Measurements from ENCODE around the gene VASH1. TPM values are rescaled to one million over a fixed set of nuclear protein-coding genes. Genes with fewer than 3 reads are reported as not detected.
A peak's percentile ranks its signal among the peaks of the same experiment; 100 is the strongest.
"Not testable (repeated sequence)": the region's sequence is repeated elsewhere in the genome, so short reads cannot be mapped to it uniquely, and the experiment has no call there.

Gene VASH1
- total RNA-seq, 2 experiments from 2014 or later = 1.7 to 2.3 TPM

DNA sequence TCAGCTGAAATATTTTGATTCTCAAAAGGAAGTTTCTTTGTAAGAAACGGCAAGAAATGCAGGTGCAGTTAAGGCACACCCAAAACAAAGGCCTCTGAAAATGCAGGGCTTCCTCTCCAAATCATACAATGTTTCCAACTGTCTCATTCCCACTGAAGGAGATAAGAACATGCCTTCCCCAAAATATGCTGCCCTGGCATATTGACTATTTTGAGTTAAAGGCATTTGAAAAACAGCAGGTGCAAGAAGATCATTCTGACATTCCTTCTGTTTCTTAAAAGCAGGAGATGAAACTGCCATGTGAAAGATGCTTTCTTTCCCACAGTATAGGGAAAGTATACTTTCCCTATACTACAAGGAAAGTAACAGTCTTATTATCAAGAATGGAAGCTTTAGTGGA, 33.4 kb upstream of the VASH1 start:
- no peaks in the 10 kb centered on the region for H3K4me1 Mint-ChIP-seq
- no peaks in the 10 kb centered on the region for H3K36me3 Mint-ChIP-seq
- no peaks in the 10 kb centered on the region for H3K9me3 Mint-ChIP-seq
- peaks cover 20% of the 10 kb centered on the region for H3K27me3 Mint-ChIP-seq
- H3K27ac Mint-ChIP-seq = no peak overlapping the region
- no peak for DNase-seq
- H3K4me3 Mint-ChIP-seq = no peak overlapping the region

- H3K9me3 Mint-ChIP-seq = no peaks in the 10 kb centered on the region
- H3K4me3 Mint-ChIP-seq = no peak overlapping the region
- peaks cover 20% of the 10 kb centered on the region for H3K27me3 Mint-ChIP-seq
- H3K36me3 Mint-ChIP-seq = no peaks in the 10 kb centered on the region
- no peaks in the 10 kb centered on the region for H3K4me1 Mint-ChIP-seq
- no peak for DNase-seq
- H3K27ac Mint-ChIP-seq = no peak overlapping the region
Measured at GRCh38 chr14:76729258-76729657, 32.0 kb upstream of the VASH1 start.

GRCh38 chr14:76729953-76730505, 31.2 kb upstream of the VASH1 start:
- Mint-ChIP-seq H3K36me3 (no peaks in the 10 kb centered on the region), H3K27me3 (peaks cover 13% of the 10 kb centered on the region), H3K27ac (no peak overlapping the region), H3K4me3 (no peak overlapping the region), H3K4me1 (no peaks in the 10 kb centered on the region), H3K9me3 (no peaks in the 10 kb centered on the region)
- no peak for DNase-seq

DNA sequence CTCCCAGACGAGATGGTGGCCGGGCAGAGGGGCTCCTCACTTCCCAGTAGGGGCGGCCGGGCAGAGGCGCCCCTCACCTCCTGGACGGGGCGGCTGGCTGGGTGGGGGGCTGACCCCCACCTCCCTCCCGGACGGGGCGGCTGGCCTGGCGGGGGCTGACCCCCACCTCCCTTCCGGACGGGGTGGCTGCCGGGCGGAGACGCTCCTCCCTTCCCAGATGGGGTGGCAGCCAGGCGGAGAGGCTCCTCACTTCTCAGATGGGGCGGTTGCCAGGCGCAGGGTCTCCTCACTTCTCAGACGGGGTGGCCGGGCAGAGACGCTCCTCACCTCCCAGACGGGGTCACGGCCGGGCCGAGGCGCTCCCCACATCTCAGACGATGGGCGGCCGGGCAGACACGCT, 26.8 kb upstream of the VASH1 start:
- DNase-seq, H3K4me3 Mint-ChIP-seq, H3K27ac Mint-ChIP-seq, H3K36me3 Mint-ChIP-seq, H3K9me3 Mint-ChIP-seq, H3K4me1 Mint-ChIP-seq: not testable (repeated sequence)
- H3K27me3 Mint-ChIP-seq = peaks cover 24% of the 10 kb centered on the region

GRCh38 chr14:76736514-76736913, 24.8 kb upstream of the VASH1 start:
- DNase-seq = no peak
- Mint-ChIP-seq H3K36me3 (peaks cover 6% of the 10 kb centered on the region), H3K4me3 (no peak overlapping the region), H3K4me1 (no peaks in the 10 kb centered on the region), H3K27ac (no peak overlapping the region), H3K9me3 (peaks cover 18% of the 10 kb centered on the region), H3K27me3 (peaks cover 26% of the 10 kb centered on the region)

DNA sequence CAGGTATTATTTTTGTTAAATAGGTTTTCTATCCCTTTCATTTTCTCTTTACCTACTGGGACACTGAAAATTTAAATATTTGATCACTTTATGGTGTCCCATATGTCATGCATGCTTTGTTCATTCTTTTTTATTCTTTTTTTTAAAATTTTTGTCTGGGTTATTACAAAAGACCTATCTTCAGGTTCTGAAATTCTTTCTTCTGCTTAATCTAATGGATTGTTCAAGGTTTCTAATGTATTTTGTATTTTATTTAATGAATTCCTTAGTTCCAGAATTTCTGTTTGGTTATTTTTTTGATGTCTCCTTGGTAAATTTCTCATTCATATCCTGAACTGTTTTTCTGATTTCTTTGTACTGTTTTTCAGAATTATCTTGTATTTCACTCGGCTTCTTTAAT, 20.2 kb upstream of the VASH1 start:
- Mint-ChIP-seq H3K27me3 (peaks cover 44% of the 10 kb centered on the region), H3K4me1 (peaks cover 3% of the 10 kb centered on the region), H3K27ac (no peak overlapping the region), H3K4me3 (no peak overlapping the region), H3K9me3 (peaks cover 23% of the 10 kb centered on the region), H3K36me3 (peaks cover 6% of the 10 kb centered on the region)
- no peak for DNase-seq

- peaks cover 3% of the 10 kb centered on the region for H3K4me1 Mint-ChIP-seq
- DNase-seq = no peak
Measured at GRCh38 chr14:76742185-76742584, 19.1 kb upstream of the VASH1 start.

GRCh38 chr14:76742966-76743365, 18.3 kb upstream of the VASH1 start:
- DNase-seq = no peak
- peaks cover 6% of the 10 kb centered on the region for H3K36me3 Mint-ChIP-seq
- H3K4me1 Mint-ChIP-seq = peaks cover 3% of the 10 kb centered on the region
- H3K27ac Mint-ChIP-seq = no peak overlapping the region
- H3K9me3 Mint-ChIP-seq = peaks cover 23% of the 10 kb centered on the region
- H3K27me3 Mint-ChIP-seq = peaks cover 47% of the 10 kb centered on the region
- no peak overlapping the region for H3K4me3 Mint-ChIP-seq

More at GRCh38 chr14:76742185-76742584, 19.1 kb upstream of the VASH1 start:
- Mint-ChIP-seq H3K9me3 (peaks cover 23% of the 10 kb centered on the region), H3K27ac (no peak overlapping the region), H3K36me3 (peaks cover 6% of the 10 kb centered on the region), H3K4me3 (no peak overlapping the region), H3K27me3 (peaks cover 47% of the 10 kb centered on the region)

DNA sequence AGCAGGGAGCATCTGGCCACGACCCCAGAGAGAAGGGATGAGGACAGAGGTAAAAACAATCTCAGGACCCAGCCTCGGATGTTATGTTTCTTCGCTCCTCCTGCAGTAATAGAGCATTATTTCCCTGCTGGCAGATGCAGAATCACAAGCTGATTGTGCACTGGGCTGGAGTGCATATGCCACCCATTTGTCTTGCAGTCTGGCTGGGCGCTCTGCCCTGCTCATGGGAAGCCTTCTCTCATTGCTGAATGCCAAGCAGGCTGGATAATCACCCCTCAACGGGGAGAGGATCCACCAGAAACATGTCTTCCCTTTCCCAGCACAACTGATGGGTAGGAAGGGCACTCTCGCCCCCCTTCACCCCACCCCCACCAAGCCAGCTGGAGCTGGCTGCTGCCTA, 8.5 kb upstream of the VASH1 start:
- DNase-seq = no peak
- Mint-ChIP-seq H3K27ac (no peak overlapping the region), H3K4me1 (no peaks in the 10 kb centered on the region), H3K36me3 (no peaks in the 10 kb centered on the region), H3K4me3 (no peak overlapping the region), H3K9me3 (no peaks in the 10 kb centered on the region), H3K27me3 (no peaks in the 10 kb centered on the region)

DNA sequence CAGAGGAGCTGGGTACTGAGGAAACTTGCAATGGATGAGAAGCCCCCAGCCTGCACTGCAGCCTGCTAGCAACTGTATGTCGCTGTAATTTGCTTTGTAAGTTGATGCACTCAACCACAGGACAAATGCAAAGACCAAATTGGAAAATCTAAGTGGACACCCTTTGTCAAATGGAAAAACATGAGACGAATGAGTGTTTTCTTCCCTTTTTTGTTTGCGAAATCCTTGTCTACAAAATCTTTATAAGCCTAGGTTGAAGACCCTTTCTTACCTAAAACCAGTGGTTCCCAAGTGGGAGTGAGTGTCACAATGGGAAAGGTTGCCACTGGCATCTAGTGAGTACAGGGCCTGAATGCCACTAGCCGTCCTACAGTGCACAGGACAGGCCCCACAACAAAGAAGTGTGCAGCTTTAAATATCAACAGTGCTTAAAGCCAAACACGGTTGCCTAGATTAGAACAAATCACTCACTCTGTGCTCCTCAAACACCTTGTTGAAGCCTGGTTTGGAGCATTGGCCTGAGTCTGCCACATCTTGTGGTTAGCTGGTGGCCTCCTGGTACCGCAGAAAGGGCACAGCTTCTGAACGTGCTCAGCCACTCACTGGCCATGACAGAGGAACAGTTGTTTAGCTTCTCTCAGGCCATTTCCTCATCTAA, 7.6 kb upstream of the VASH1 start:
- H3K36me3 Mint-ChIP-seq = no peaks in the 10 kb centered on the region
- H3K27me3 Mint-ChIP-seq = peaks cover 8% of the 10 kb centered on the region
- no peaks in the 10 kb centered on the region for H3K4me1 Mint-ChIP-seq
- H3K27ac Mint-ChIP-seq = no peak overlapping the region
- no peak for DNase-seq
- H3K9me3 Mint-ChIP-seq = no peaks in the 10 kb centered on the region
- H3K4me3 Mint-ChIP-seq = no peak overlapping the region

DNA sequence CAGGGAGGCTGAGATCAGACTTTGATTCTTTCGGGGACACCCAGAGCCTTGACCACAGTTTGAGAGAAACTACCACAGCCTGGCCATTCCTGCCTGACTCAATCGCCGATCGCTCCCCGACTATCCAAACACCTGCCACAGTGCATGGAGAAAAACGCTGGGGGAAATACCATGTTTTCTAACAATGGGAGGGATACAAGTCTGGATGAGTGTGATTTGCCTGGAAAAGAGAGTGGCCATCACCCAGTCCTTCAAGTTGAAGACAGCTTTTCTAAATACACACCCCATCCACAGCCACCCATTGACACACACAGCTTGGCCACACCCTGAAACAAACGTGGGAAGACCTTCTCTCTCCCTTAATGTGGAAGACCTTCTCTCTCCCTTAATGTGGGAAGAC, 6.7 kb upstream of the VASH1 start:
- no peaks in the 10 kb centered on the region for H3K4me1 Mint-ChIP-seq
- no peaks in the 10 kb centered on the region for H3K36me3 Mint-ChIP-seq
- H3K27me3 Mint-ChIP-seq = peaks cover 13% of the 10 kb centered on the region
- no peak overlapping the region for H3K27ac Mint-ChIP-seq
- H3K4me3 Mint-ChIP-seq = no peak overlapping the region
- no peak for DNase-seq
- no peaks in the 10 kb centered on the region for H3K9me3 Mint-ChIP-seq

- Mint-ChIP-seq H3K36me3 (no peaks in the 10 kb centered on the region), H3K27ac (no peak overlapping the region), H3K4me1 (peaks cover under 1% of the 10 kb centered on the region), H3K27me3 (peaks cover 24% of the 10 kb centered on the region), H3K4me3 (no peak overlapping the region), H3K9me3 (no peaks in the 10 kb centered on the region)
- DNase-seq = no peak
Measured at GRCh38 chr14:76755610-76756370, 5.5 kb upstream of the VASH1 start.

GRCh38 chr14:76756371-76756750, 4.9 kb upstream of the VASH1 start:
- Mint-ChIP-seq H3K4me3 (no peak overlapping the region), H3K9me3 (no peaks in the 10 kb centered on the region), H3K36me3 (no peaks in the 10 kb centered on the region), H3K27me3 (peaks cover 27% of the 10 kb centered on the region), H3K4me1 (peaks cover 2% of the 10 kb centered on the region), H3K27ac (no peak overlapping the region)
- DNase-seq = no peak

DNA sequence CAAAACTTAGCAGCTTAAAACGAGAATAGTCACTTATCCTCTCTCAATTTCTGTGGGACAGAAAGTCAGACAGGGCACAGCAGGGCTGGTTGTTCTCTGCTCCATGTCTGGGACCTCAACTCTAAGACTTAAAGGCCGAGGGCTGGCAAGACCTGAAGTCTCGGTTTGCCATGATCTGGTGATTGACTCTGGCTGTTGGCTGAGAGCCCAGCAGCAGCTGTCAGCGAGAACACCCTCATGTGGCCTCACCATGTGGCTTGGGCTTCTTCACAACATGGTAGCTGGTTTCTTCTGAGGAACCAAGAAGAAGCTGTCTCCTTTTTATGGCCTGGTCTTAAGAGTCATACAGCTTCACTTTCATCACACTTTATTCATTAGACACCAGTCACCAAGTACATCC, 1.7 kb upstream of the VASH1 start:
- DNase-seq = no peak
- H3K27ac Mint-ChIP-seq = no peak overlapping the region
- no peaks in the 10 kb centered on the region for H3K9me3 Mint-ChIP-seq
- H3K4me1 Mint-ChIP-seq = peaks cover 2% of the 10 kb centered on the region
- peaks cover 43% of the 10 kb centered on the region for H3K27me3 Mint-ChIP-seq
- no peaks in the 10 kb centered on the region for H3K36me3 Mint-ChIP-seq
- no peak overlapping the region for H3K4me3 Mint-ChIP-seq

DNA sequence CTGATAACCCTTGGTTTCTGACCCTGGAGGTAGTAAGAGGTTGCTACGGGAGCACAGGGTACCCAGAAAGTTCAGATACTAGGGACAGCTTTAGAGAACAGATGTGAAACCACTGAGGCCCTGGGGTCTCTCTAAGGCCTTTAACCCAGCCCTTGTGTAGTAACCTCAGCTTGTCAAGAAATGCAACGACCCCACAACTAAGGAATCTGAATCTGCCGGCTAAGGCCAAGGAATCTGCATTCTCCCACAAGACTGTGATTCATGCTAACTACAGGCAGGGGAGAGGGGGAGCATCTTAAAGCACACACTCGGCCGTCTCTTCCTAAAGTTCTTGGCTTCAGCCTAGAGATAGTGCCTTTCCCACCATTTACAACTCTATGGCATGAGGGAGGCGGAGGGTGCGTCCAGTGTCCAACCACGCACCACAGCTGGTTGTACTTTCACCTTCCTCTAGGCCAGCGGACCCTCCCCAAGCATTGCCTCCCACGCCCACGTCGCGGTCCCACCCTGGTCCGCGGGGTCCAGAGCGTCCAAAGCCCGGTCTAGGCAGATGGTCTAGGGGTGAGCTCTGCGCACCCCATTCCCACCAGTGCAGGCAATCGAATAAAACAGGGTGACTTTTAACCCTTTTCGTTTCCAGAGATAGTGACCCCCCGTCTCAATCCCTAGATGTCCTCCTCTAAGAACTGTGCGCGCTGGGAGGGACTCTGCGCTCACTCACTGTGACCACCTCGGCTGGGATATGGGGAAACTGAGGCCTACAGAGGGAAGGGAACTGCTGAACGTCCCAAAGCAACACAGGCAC, 735 bp upstream of the VASH1 start:
- peaks cover 2% of the 10 kb centered on the region for H3K4me1 Mint-ChIP-seq
- H3K27ac Mint-ChIP-seq = no peak overlapping the region
- H3K9me3 Mint-ChIP-seq = no peaks in the 10 kb centered on the region
- H3K27me3 Mint-ChIP-seq = peaks cover 43% of the 10 kb centered on the region
- H3K36me3 Mint-ChIP-seq = no peaks in the 10 kb centered on the region
- DNase-seq = no peak
- H3K4me3 Mint-ChIP-seq = peak overlapping the region; percentile 63

Measured in activated naive CD8-positive, alpha-beta T cell treated with anti-CD3 and anti-CD28 coated beads for 36 hours (primary cell).